Activated B cell treated with CpG ODN at 0.5 μM for 24 hours (primary cell): Measurements from ENCODE around the gene C16orf74. TPM values are rescaled to one million over a fixed set of nuclear protein-coding genes. Genes with fewer than 3 reads are reported as not detected.

Source experiments
- ATAC-seq: fragments of 200-7000 bp; cut with Tn5 transposase; one replicate; pipeline ENCODE4 v1.10.0; 2021; ENCODE audit warnings: low read depth, mild to moderate bottlenecking, moderate library complexity
- CTCF ChIA-PET: fragments of 350-600 bp; sonication (Branson Sonifier 250); formaldehyde crosslinking; loops from one replicate; lab custom pipeline; 2021; ENCODE audit warnings: antibody characterized with exemption; lab: Charles Lee
- POLR2A ChIA-PET: fragments of 350-600 bp; sonication (Branson Sonifier 250); formaldehyde crosslinking; loops from one replicate; lab custom pipeline; 2021; ENCODE audit warnings: antibody characterized with exemption; lab: Charles Lee
- DNase-seq: peaks from one replicate; pipeline ENCODE4 v3.0.0; 2022
- H3K27ac Mint-ChIP-seq: one replicate; pipeline ENCODE4 v1.8.0; 2020; ENCODE audit warnings: mixed read lengths
- H3K27me3 Mint-ChIP-seq: one replicate; pipeline ENCODE4 v1.8.0; 2021; ENCODE audit warnings: mixed read lengths
- H3K36me3 Mint-ChIP-seq: one replicate; pipeline ENCODE4 v1.8.0; 2021; ENCODE audit warnings: low read depth, mixed read lengths
- H3K4me1 Mint-ChIP-seq: one replicate; pipeline ENCODE4 v1.8.0; 2021; ENCODE audit warnings: mixed read lengths
- H3K4me3 Mint-ChIP-seq: one replicate; pipeline ENCODE4 v1.8.0; 2020; ENCODE audit warnings: mild to moderate bottlenecking, mixed read lengths
- H3K9me3 Mint-ChIP-seq: one replicate; pipeline ENCODE4 v1.8.0; 2020; ENCODE audit warnings: mixed read lengths
- CTCF ChIP-seq: fragments of 200-600 bp; IDR thresholded peaks from one replicate; pipeline ENCODE4 v1.8.0; 2022; ENCODE audit warnings: antibody characterized with exemption, mild to moderate bottlenecking
- intact Hi-C: fragments of 100-400 bp; cut with micrococcal nuclease; formaldehyde crosslinking; loops from one replicate; pipeline ENCODE4 v1.15.1; 2024
- total RNA-seq: library from RNA; stranded (reverse); gene quantifications from 2 replicates; pipeline ENCODE4 v1.2.3, GENCODE V29; 2022

Gene C16orf74
- total RNA-seq, 1 donor from 2014 or later, result 18.3 TPM

- H3K36me3 Mint-ChIP-seq, result peaks cover 13% of the 10 kb centered on the region
- H3K9me3 Mint-ChIP-seq, result no peaks in the 10 kb centered on the region
- H3K4me1 Mint-ChIP-seq, result peaks cover 34% of the 10 kb centered on the region
- intact Hi-C loops, result no loop called here
- ATAC-seq, result no peak
- no peak for DNase-seq
- H3K27me3 Mint-ChIP-seq, result no peaks in the 10 kb centered on the region
- POLR2A ChIA-PET, result no interaction called here
- CTCF ChIA-PET, result no interaction called here
- H3K4me3 Mint-ChIP-seq, result no peak overlapping the region
- no peak for TF ChIP-seq CTCF
- no peak overlapping the region for H3K27ac Mint-ChIP-seq
Observed at GRCh38 chr16:85733155-85733838, 17.6 kb downstream of the C16orf74 start.

- no peak for TF ChIP-seq CTCF
- Mint-ChIP-seq H3K9me3 (no peaks in the 10 kb centered on the region), H3K27ac (no peak overlapping the region), H3K36me3 (peaks cover 21% of the 10 kb centered on the region), H3K27me3 (no peaks in the 10 kb centered on the region), H3K4me1 (peaks cover 20% of the 10 kb centered on the region), H3K4me3 (no peak overlapping the region)
- POLR2A ChIA-PET, result no interaction called here
- intact Hi-C loops, result no loop called here
- CTCF ChIA-PET, result interaction anchor here (0.6 kb wide), 1 partner anchor 78 kb away, joined by 4 read pairs; no protein-coding TSS in a partner anchor
- DNase-seq (no peak), ATAC-seq (no peak)
Observed at GRCh38 chr16:85731179-85731578, 19.7 kb downstream of the C16orf74 start.

GRCh38 chr16:85730186-85730465 lies 20.8 kb downstream of the C16orf74 start:
- DNase-seq (no peak), ATAC-seq (no peak)
- CTCF ChIA-PET, result interaction anchor here (1.1 kb wide), 1 partner anchor 29 kb away, joined by 3 read pairs; no protein-coding TSS in a partner anchor
- no peak overlapping the region for H3K4me3 Mint-ChIP-seq
- peaks cover 9% of the 10 kb centered on the region for H3K4me1 Mint-ChIP-seq
- H3K9me3 Mint-ChIP-seq, result no peaks in the 10 kb centered on the region
- no peak overlapping the region for H3K27ac Mint-ChIP-seq
- peaks cover 28% of the 10 kb centered on the region for H3K36me3 Mint-ChIP-seq
- intact Hi-C loops, result no loop called here
- H3K27me3 Mint-ChIP-seq, result no peaks in the 10 kb centered on the region
- TF ChIP-seq CTCF, result no peak
- POLR2A ChIA-PET, result interaction anchor here (0.5 kb wide), 1 partner anchor 10 kb away, joined by 3 read pairs; no protein-coding TSS in a partner anchor

- no peak for TF ChIP-seq CTCF
- H3K9me3 Mint-ChIP-seq, result no peaks in the 10 kb centered on the region
- peaks cover 29% of the 10 kb centered on the region for H3K36me3 Mint-ChIP-seq
- H3K4me3 Mint-ChIP-seq, result no peak overlapping the region
- CTCF ChIA-PET, result interaction anchor here (0.7 to 1.2 kb wide), 4 partner anchors 11 to 30 kb away, joined by 3 to 4 read pairs (median 3); no protein-coding TSS in a partner anchor
- peaks cover 4% of the 10 kb centered on the region for H3K4me1 Mint-ChIP-seq
- POLR2A ChIA-PET, result no interaction called here
- no peak for DNase-seq
- H3K27me3 Mint-ChIP-seq, result no peaks in the 10 kb centered on the region
- H3K27ac Mint-ChIP-seq, result no peak overlapping the region
- ATAC-seq, result no peak
- intact Hi-C loops, result no loop called here
Observed at GRCh38 chr16:85729452-85730185, 21.3 kb downstream of the C16orf74 start.

- ATAC-seq, result no peak
- DNase-seq, result no peak
- TF ChIP-seq CTCF, result no peak
- ChIA-PET CTCF (interaction anchor here (0.8 to 1.2 kb wide), 2 partner anchors 12 kb away, joined by 3 to 4 read pairs; no protein-coding TSS in a partner anchor), POLR2A (no interaction called here)
- Mint-ChIP-seq H3K36me3 (peaks cover 33% of the 10 kb centered on the region), H3K9me3 (no peaks in the 10 kb centered on the region), H3K4me1 (peaks cover 4% of the 10 kb centered on the region), H3K4me3 (no peak overlapping the region), H3K27me3 (no peaks in the 10 kb centered on the region), H3K27ac (no peak overlapping the region)
- intact Hi-C loops, result no loop called here
Observed at GRCh38 chr16:85728879-85729278, 22.0 kb downstream of the C16orf74 start.
